Parathyroid adenoma (tissue), 2 donors: ENCODE data around the gene TTC24.

Experiments
- H2AFZ ChIP-seq: fragments of 300-600 bp; sonication (generic); one replicate; pipeline ENCODE4 v1.7.0; 2017; ENCODE audit warnings: antibody characterized with exemption, mild to moderate bottlenecking
- H3K27ac ChIP-seq: fragments of 300-600 bp; sonication (generic); one replicate; pipeline ENCODE4 v1.7.0; 2017
- H3K27me3 ChIP-seq: fragments of 300-600 bp; sonication (generic); one replicate; pipeline ENCODE4 v1.7.0; 2017; ENCODE audit warnings: low read length; ENCODE audit not compliant: control insufficient read depth, insufficient read depth
- H3K36me3 ChIP-seq: fragments of 300-600 bp; sonication (generic); one replicate; pipeline ENCODE4 v1.7.0; 2017; ENCODE audit warnings: low read length; ENCODE audit not compliant: control insufficient read depth, insufficient read depth
- H3K4me1 ChIP-seq: fragments of 300-600 bp; sonication (generic); one replicate; pipeline ENCODE4 v1.7.0; 2017; ENCODE audit warnings: control low read depth
- H3K4me2 ChIP-seq: fragments of 300-600 bp; sonication (generic); one replicate; pipeline ENCODE4 v1.7.0; 2017; ENCODE audit warnings: low read length
- H3K4me3 ChIP-seq: fragments of 300-600 bp; sonication (generic); one replicate; pipeline ENCODE4 v1.7.0; 2017; ENCODE audit warnings: low read depth, low read length
- H3K79me2 ChIP-seq: fragments of 300-600 bp; sonication (generic); one replicate; pipeline ENCODE4 v1.7.0; 2017; ENCODE audit warnings: control low read depth
- H3K9ac ChIP-seq: fragments of 300-600 bp; sonication (generic); one replicate; pipeline ENCODE4 v1.7.0; 2017; ENCODE audit warnings: mild to moderate bottlenecking
- H3K9me3 ChIP-seq: fragments of 300-600 bp; sonication (generic); one replicate; pipeline ENCODE4 v1.7.0; 2017; ENCODE audit warnings: low read length; ENCODE audit not compliant: control insufficient read depth
- CTCF ChIP-seq: fragments of 300-600 bp; sonication (generic); IDR thresholded peaks from one replicate; pipeline ENCODE4 v1.7.0; 2017; ENCODE audit warnings: antibody characterized with exemption, mild to moderate bottlenecking
- donor health status: primary hyperparathyroidism.

TTC24 gene

DNA sequence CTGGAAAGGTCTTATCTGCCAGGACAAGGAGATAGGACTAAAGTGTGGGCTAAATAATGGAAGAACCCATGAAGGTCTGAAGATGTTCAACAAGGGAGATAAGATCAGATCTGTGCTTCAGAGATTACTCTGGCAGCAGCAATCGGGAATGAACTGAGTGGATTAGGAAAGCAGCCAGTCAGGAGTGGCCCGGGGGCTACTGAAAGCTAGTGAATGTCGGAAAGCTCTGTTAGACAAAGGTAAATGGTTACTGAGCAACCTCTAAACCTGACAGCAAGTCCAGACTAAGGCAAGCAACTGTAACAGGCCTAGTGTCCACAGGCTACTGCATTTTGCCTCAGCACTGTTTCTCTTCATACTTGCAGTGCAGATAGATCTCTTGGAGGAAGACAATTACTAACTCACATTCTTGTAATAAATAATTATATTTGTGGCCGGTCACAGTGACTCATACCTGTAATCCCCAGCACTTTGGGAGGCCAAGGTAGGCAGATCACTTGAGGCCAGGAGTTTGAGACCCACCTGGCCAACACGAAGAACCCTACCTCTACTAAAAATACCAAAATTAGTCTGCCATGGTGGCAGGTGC, 19.6 kb upstream of the TTC24 start:
- Histone ChIP-seq H3K4me3 (no peak overlapping the region), H3K4me1 (no peaks in the 10 kb centered on the region), H3K9ac (no peak overlapping the region), H3K4me2 (no peak overlapping the region), H3K9me3 (no peaks in the 10 kb centered on the region), H3K27ac (no peak overlapping the region), H3K36me3 (no peaks in the 10 kb centered on the region), H2AFZ (no peak overlapping the region), H3K79me2 (no peaks in the 10 kb centered on the region), H3K27me3 (no peaks in the 10 kb centered on the region)
- TF ChIP-seq CTCF, result no peak

GRCh38 chr1:156560585-156561163, 18.8 kb upstream of the TTC24 start:
- H2AFZ ChIP-seq, result no peak overlapping the region
- no peaks in the 10 kb centered on the region for H3K36me3 ChIP-seq
- H3K4me3 ChIP-seq, result no peak overlapping the region
- H3K27me3 ChIP-seq, result no peaks in the 10 kb centered on the region
- no peak overlapping the region for H3K4me2 ChIP-seq
- TF ChIP-seq CTCF, result no peak
- no peaks in the 10 kb centered on the region for H3K9me3 ChIP-seq
- no peaks in the 10 kb centered on the region for H3K4me1 ChIP-seq
- no peak overlapping the region for H3K27ac ChIP-seq
- no peak overlapping the region for H3K9ac ChIP-seq
- H3K79me2 ChIP-seq, result no peaks in the 10 kb centered on the region

- Histone ChIP-seq H3K79me2 (no peaks in the 10 kb centered on the region), H3K9ac (no peak overlapping the region), H3K4me3 (no peak overlapping the region), H3K4me1 (no peaks in the 10 kb centered on the region), H3K36me3 (no peaks in the 10 kb centered on the region), H3K9me3 (no peaks in the 10 kb centered on the region), H3K4me2 (no peak overlapping the region), H3K27me3 (no peaks in the 10 kb centered on the region), H3K27ac (no peak overlapping the region), H2AFZ (no peak overlapping the region)
- TF ChIP-seq CTCF, result no peak
Measured at GRCh38 chr1:156565519-156565918, 14.0 kb upstream of the TTC24 start.

DNA sequence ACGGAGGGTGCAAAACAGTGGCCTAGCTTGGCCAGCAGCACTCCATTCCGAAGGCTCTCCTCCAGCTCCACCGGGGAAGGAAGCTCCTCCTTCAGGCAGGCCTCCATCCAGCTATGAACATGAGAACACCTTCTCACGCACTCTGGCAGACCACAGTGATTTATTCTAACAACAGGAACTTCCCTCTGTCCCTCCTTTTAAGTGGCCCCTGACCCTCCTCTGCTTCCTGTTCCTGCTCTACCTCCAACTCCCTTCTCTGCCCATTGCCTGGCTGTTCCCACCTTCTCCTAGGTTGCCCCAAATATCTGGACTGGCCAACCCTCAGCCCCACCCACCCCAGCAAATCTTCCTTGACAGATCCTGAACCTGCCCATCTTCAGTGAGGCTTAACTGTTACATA, 13.1 kb upstream of the TTC24 start:
- TF ChIP-seq CTCF, result no peak
- Histone ChIP-seq H3K9ac (no peak overlapping the region), H3K36me3 (no peaks in the 10 kb centered on the region), H3K4me1 (no peaks in the 10 kb centered on the region), H3K9me3 (no peaks in the 10 kb centered on the region), H2AFZ (no peak overlapping the region), H3K79me2 (no peaks in the 10 kb centered on the region), H3K27ac (no peak overlapping the region), H3K4me2 (no peak overlapping the region), H3K27me3 (no peaks in the 10 kb centered on the region), H3K4me3 (no peak overlapping the region)

- H3K79me2 ChIP-seq, result no peaks in the 10 kb centered on the region
- no peak overlapping the region for H3K27ac ChIP-seq
- no peaks in the 10 kb centered on the region for H3K9me3 ChIP-seq
- no peak overlapping the region for H2AFZ ChIP-seq
- no peak for TF ChIP-seq CTCF
- no peaks in the 10 kb centered on the region for H3K27me3 ChIP-seq
- H3K4me3 ChIP-seq, result no peak overlapping the region
- H3K9ac ChIP-seq, result no peak overlapping the region
- H3K4me1 ChIP-seq, result no peaks in the 10 kb centered on the region
- no peaks in the 10 kb centered on the region for H3K36me3 ChIP-seq
- H3K4me2 ChIP-seq, result no peak overlapping the region
Measured at GRCh38 chr1:156571261-156571852, 8.2 kb upstream of the TTC24 start.
